NCI-H2196 (cell line): ENCODE data around the gene RASA3.
A peak's percentile ranks its signal among the peaks of the same experiment; 100 is the strongest.

Experiments used
- DNase-seq: peaks from one replicate; lab custom pipeline; 2025; ENCODE audit not compliant: unreplicated experiment; lab: John Stamatoyannopoulos, UW

RASA3 gene

DNA sequence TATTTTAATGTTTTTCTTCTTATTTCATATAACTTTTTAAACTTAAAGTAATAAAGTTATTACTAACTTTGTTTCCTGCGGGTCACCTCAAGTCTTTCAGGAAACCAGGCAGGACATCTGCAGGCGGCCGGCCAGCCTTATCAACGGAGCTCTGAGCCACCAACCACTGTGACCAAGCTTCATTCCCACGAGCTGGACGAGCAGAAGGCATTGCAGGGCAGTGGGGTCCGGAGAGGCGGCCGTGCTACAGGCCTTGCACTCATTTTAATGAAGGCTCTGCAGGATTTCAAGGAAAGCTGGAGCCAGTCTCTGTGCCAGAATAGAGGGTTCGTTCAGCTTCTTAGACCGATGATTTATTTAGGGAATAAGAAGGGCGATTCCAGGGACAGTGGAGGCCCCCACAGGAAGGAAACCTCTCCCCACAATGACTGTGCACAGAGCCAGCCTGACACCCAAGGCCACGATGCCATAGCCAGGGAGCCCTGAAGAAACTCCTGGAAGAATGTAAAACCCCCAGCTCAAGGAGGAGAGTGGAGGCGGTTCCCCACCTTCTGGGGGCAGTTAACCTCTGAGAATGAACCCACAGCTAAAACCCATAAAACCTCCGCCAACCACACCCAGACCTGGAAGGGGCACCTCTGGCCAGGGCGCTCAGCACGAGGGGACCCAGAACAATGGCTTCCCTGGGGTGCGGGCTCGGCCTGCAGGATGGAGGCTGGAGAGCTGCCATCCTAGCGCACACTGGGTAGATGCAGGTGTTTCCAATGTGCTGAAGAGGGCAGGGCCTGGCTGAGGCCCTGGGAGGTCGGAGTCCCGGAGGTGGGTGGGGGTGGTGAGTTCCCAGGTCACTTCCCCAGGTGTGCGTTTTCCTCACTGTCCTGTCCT is 75.0 kb downstream of the RASA3 start:
- peak; percentile 28 for DNase-seq

DNA sequence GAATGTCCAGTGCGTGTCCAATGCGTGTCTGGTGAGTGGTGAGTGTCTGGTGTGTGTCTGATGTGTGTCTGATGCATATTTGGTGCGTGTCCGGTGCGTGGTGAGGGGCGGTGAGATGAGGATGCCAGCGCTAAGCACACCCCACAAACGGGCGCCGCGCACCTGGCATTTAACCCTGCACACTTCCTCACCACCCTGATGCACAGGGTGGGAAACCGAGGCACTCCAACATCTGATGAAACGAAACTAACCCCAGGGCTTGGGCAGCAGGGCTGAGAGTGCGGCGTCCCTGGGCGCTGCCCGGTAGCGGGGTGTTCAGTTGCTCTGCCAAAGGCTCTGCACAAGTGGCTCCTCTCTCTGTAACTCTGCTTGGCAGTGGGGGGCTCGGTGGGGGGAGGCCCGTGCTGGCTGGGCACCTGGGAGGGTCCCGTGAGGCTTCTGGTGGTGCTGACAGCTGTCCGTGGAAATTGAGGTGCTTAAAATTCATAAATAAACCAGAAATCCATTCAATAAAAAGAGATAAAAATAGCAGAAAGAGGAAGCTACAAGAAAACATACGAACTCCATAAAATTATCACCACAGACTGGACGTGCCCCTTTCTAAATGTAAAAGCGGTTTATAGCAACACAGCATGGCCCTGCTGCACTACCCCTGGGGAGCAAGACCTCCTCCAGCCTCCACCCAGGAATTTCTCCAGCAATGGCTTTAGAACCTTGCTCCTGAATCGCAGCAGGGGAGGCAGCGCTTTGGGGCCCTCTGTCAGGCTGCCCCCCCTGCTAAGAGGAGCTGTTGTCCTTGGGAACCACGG is 76.0 kb downstream of the RASA3 start:
- no peak for DNase-seq

DNA sequence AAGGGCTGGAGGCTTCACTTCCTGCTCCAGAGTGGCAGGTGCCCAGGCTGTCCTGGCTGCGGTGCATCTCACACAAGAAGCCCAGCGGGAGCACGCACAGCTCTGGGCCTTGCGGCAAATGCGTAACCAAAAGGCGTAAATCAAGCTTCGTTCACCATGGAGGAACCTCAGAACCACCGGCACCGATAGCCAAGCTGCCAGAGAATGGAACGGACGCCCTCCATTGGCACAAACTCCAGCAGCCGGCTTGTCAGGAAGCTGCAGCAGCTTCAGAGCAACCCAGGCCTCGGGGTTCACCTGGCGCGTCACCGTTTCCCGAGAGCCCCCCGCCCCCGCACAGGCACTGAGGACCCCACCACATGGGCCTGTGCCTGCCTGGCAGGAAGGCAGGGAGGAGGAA is 76.7 kb downstream of the RASA3 start:
- DNase-seq, result no peak

DNA sequence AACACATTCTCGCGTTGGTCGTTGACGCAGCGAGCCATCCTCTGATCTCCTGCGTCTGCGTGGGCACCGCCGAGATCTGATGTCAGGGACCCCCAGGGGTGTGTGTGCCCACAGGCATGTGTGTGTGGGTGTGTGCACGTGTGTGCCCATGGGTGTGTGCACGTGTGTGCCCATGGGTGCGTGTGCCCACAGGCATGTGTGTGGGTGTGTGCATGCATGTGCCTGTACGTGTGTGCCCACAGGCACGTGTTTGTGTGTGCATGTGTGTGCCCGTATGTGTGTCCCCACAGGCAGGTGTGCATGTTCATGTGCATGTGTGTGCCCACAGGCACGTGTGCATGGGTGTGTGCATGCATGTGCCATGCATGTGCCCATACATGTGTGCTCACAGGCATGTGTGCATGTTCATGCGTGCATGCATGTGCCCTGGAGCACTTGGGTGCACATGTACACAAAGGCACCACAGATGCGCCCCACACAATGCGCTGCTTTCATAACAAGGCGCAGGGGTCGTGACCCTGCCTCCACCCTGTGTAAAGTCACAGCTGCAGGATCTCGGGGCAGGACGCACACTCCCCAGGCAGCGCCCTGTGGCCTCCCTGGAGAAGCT is 77.5 kb downstream of the RASA3 start:
- no peak for DNase-seq

DNA sequence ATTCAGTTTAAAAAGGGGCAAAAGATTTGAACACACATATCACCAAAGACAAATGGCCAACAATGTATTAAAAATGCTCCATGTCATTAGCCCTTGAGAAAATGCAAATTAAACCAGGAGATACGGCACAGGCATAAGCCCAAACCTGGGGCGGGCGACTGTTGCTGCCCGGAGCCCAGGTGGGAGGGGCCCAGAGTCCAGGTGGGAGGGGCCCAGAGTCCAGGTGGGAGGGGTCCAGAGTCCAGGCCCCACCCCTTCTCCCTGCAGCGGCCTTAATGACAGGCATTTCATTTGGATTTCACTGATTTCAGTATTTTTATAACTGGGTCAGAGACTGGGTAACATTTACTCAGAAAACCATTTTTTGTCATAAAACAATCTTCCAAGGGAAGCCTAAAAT is 78.2 kb downstream of the RASA3 start:
- DNase-seq, result no peak

DNA sequence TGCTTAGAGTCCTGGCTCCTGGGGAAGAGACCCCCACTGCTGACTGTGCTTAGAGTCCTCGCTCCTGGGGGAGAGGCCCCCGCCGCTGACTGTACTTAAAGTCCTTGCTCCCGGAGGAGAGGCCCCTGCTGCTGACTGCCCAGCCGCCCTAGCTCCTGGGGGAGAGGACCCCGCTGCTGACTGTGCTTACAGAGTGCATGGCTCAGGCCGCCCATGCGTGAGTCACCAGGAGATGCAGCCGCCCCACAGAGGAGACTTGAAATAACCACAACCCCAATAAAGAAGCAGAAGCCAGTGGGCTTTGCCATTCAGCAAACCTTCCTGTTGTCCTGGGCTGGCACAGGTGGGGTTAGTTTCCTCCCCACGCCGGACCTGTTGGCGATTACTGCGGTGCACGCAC is 79.4 kb downstream of the RASA3 start:
- DNase-seq, result no peak

DNA sequence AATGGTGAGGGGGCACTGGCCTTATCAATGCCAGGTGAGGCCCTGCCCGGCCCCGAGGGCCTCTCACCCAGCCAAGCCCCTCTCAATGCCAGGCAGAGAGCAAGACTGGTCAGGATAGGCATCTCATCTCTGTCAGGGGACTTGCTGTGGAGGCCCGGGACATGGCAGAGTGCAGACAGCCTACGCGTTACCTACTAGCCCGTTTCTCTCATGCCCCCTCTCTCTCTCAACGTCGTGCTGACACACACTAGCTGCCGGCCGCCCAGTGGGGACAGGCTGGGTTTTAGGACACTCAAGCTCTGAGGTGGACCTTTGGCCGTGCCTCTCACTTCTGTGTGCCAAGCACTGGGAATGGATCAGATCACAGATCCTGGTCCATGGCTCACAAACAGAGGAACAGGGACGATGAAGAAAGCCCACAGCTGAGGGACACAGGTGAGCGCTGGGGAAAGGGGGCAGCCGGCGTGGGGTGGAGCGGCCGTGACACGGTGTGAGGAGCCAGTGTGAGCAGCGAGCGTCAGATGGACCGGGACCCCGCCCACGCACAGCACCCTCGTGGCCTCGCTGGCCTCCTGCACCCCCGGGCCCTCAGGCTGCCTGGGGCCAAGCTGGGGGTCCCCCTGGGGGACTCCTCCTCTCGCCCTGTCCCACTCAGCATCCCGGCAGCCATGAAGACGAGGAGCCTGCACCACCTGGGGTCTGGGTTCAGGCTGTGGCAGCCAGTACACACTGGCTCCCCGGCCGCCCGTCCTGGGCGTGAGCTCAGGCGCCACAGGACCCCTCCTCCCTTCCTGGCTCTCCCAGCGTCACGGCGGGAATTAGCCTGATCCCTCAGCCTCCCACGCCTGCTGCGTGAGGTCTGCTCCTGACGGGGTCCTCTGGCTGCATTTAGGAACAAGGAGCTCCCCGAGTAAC is 81.6 kb downstream of the RASA3 start:
- no peak for DNase-seq

DNA sequence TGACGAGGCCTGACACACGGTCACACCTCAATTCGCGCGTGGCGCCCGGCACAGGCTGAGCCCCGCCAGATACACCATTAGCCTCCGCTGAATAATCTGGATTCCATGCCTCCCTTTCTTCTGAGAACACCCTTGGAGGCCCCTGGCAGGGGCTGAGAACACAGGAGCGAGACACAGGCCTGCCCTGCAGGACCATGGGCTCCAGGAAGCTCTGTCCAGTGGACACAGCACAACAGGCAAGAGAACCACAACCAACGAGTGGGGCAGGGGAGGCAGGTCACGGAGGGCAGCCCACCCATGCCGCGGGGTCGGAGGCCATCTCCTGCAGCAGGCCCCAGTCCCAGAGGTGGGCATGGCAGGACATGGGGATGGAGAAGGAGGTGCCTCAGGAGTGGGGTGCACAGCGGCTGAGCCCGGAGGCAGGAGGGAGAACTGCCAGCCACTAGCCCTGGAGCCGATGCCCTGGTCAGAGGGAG is 82.8 kb downstream of the RASA3 start:
- no peak for DNase-seq

DNA sequence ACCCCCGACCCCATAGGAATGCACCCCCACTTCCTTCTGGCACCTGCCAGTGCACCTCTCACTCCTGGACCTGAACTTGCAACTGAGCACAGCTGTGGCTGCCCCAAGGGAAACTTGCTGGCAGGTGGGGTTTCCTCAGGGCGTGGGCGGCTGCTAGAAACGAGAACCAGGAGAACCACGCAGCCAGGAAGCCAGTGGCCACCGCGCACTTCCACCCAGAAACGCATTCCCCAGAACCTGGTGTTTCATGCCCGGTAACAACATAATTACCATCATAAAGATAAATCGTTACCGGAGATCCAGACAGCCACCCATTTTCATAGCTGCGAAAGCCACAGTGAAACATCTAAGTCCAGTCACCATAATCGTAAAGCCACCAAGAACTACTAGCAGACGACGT is 83.4 kb downstream of the RASA3 start:
- no peak for DNase-seq

DNA sequence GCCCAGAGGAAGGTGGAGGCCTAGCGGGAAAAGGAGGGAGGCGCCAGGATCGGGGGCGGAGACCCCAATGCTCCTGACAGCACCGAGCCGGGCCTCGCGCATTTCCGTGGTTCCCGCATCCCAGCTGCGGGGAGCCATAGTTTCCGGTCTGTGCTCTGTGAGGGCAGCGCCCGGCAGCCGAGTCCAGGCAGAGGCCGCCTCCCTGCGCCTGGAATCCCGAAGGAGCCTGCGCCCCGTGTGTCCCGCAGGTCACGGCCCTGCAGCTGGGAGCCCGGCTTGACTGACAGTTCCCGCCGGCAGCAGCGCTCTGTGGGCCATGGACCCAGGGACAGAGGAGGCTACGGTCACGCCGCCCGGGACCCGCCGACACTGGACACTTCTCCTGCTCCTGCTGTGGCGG is 84.0 kb downstream of the RASA3 start:
- no peak for DNase-seq

DNA sequence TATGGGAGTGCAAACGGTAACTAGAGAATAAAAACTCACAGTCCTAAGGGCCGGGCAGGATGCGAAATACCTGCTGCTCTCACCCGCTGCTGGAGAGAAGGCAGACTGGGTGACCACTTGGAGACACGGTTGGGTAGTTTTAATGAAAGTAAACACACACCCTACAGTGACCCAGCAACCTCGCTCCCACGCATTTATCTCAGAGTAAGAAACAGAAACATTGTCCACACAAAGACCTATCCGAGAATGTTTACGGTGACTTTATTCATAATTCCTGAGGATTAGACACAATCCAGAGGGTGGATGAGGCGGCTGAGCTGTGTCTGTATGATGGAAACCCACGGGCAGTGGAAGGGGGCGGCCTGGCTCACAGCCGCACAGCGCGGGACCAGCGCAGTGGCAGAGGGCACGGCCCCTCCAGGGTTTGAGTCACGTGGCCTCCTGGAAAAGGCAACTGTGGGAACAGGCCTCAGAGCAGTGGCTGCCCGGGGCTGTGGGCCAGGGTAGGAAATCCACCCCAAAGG is 85.0 kb downstream of the RASA3 start:
- DNase-seq, result peak; percentile 46

DNA sequence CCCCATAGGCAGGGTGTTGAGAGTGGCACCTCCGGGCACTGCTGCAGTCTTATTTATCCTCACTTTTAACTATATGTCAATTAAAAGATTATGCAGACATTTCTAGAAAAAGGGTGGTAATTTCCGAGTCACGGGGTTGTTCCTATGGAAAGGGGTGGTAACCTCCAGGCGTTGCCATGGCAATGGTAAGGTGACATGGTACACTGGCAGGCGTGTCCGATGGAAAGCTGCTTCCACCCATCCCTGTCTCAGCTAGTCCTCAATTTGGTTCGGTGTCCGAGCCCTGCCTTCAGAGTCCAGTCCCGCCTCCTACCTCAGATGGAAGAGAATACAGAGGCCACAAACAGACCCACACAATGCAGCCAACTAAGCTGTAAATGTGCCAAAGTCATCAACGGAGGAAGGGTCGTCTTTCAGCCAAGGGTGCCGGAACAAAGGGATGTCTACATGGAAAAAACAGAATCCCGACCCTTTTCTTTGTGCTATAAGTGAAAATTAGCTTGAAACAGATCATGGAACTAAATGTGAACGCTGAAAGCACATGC is 85.9 kb downstream of the RASA3 start:
- peak; percentile 38 for DNase-seq

DNA sequence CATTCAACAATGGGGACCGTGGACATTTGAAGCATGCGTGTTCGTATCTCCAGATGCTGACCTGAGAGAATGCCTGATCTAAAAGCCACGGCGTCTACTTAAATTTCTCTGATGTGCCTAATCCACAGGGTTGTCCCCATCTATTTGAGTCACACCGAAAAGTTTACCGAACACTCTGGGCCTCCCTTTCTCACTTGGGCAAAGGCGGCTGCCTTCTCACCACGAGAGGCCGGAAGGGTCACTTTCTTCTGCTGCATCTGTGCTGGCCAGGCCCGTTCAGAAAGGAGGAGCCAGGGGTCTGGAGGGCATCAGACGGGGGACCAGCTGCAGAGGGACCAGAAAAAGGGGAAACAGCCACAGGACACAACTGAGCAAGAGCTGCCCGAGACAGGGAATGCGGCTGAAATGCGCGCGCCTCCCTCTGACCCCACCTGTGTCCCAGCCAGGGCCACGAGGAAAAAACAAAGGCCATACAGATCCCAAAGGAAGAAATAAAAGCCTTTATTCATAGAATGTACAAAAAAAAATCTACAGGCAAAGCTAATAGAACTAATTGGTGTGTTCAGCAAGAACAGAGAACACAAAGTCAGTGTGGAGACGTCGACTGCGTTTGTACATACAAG is 87.2 kb downstream of the RASA3 start:
- DNase-seq, result no peak

DNA sequence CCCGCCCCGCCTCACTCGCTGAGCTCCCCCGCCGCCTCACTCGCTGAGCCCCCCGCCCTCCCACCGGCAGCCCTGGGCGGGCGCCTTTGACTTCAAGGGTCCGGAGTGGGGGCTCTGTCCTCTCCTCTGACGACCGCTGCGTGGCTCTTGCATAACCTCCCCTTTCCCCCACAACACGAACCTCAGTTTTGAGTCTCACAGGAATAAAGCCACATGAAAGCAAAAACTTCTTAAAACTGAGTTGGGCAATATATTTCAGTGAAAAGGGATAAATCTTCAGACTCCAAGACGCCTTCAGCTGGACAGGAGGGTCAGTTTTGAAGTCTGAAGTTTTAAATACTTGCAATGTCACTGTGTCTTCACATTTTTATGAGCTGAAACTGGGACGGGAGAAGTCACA is 87.9 kb downstream of the RASA3 start:
- no peak for DNase-seq

DNA sequence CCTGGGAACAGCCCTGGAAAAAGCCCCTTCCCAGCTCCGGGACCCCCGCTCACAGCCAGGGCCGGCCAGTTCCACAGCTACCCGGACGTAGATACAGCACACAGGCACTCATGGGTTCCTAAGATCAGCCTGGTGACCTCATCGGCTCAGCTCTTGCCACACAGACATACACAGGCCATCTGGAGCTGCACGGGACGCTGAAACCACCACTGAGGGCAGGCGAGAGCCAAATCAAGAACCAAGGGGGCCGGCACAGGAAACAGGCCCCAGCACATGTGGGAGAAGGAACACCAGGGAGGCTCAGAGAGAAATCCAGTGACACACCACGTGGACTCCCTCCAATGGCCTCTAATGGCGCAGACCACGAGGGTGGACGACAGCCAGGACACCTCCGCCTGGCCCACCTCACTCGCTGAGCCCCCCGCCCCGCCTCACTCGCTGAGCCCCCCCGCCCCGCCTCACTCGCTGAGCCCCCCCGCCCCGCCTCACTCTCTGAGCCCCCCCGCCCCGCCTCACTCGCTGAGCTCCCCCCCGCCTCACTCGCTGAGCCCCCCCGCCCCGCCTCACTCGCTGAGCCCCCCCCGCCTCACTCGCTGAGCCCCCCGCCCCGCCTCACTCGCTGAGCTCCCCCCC is 88.9 kb downstream of the RASA3 start:
- no peak for DNase-seq

DNA sequence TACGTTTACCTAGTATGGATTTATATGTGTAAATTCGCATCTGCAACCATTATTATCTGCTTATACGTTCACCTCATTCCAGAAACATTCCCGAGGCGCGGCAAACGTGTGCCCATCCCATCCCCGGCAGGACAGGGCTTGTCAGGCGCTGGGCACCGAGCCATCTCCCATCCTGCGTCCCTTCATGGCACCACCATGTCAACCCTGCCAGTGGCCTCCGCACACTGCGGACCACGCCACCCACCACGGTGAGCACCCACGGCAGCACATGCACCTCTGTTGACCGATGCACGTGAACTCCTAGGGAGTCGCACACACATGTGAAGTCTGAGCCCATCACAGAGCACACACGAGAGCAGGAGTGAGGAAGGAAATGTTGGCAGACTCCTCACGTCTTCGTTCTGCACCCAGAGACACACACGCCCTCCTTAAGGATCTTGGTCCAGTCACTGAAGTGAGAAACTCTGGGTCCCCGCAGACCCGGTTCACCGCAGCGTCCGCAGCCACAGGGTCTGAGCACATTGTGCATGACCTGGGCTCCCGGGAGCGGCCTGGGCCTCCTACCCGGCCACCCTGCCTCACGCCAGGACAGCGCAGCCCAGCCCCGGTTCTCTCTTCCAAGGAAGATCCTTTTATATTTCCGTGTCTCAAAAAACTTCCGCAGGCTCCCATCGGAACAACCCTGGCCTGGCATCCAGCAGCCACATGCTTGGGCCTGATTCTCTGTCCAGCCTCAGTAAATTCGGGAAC is 90.2 kb downstream of the RASA3 start:
- no peak for DNase-seq

DNA sequence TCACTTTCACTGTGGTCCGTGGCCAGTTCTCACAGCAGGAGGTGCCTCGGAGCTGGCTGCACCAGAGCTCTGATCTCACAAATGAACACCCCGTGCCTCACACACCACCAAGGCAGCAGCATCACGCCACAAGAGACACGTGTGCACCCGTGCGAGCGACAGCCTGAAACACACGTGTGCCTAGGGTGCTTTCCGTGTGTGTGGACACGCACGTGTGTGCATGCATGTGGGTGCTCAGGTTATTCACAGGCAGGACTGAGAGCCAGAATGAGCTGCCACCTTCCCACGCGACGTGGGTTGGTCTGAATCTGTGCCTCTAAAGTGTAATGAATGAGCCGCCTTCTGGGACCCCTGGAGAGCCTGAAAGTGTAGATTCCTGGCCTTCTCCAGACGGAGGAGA is 90.9 kb downstream of the RASA3 start:
- DNase-seq, result no peak

DNA sequence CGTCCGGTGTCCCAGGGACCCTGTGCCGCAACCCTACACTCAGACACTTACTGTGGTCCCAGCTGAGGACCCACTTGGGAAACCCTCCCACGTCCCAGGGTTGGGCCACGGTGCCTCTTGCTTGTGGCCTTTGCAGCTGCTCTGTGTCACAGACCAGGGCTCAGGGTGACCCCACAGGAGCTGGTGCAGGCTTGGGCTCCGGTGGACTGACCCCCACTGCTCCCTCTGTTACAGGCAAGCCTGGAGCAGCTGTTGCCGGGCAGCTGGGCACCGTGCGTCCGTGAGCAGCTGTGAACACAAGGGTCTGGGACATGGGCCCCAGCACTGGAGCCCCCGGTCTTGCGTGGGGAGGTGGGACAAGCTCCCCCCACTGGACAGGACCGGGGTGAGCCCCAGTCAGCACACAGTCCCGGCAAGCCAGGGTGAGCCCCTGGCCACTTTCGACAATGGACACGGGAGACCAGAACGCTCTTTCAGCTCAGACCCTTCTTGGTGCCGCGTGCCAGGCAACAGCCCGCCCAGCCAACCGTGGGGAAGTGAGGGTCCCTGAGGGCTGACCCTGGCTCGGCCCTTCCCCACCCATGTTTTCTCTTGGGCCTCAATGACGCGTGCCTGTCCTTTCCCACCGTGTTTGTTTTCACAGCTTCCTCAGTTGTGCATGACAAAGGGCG is 92.8 kb downstream of the RASA3 start:
- no peak for DNase-seq
